ENCODE results near the gene CALHM3. TPM values are rescaled to one million over a fixed set of nuclear protein-coding genes. Genes with fewer than 3 reads are reported as not detected.

The CALHM3 gene
- total and polyA plus RNA-seq, 2 experiments from 2014 or later, result 0.14 to 0.19 TPM

GRCh38 chr10:103445366-103445765 lies 33.7 kb downstream of the CALHM3 start:
- Mint-ChIP-seq H3K27ac (no peak overlapping the region), H3K36me3 (ENCODE audit: low read depth) (peaks cover 78% of the 10 kb centered on the region), H3K27me3 (ENCODE audit: insufficient read depth, low read depth, poor library complexity) (peaks cover 8% of the 10 kb centered on the region), H3K9me3 (no peaks in the 10 kb centered on the region; the same call in 2 of the 3 replicates), H3K4me3 (no peak overlapping the region), H3K4me1 (peaks cover under 1% of the 10 kb centered on the region; the same call in 1 of the 3 replicates)
- Histone ChIP-seq H3K4me1 (ENCODE audit: insufficient read depth) (no peaks in the 10 kb centered on the region), H3K36me3 (ENCODE audit: insufficient read depth) (peaks cover 46% of the 10 kb centered on the region), H4K20me1 (replicated peaks; ENCODE audit: insufficient read depth) (no peaks in the 10 kb centered on the region), H3K4me3 (no peak overlapping the region), H3K79me2 (replicated peaks; ENCODE audit: insufficient read depth) (no peaks in the 10 kb centered on the region), H3K4me2 (no peak overlapping the region), H2AFZ (no peak overlapping the region), H3F3A (replicated peaks; ENCODE audit: low read depth) (no peaks in the 10 kb centered on the region), H3K27ac (ENCODE audit: low read depth) (no peak overlapping the region), H3K9me2 (ENCODE audit: insufficient read depth) (no peaks in the 10 kb centered on the region), H3K27me3 (ENCODE audit: insufficient read depth) (no peaks in the 10 kb centered on the region)
- DNase-seq (ENCODE audit: low spot score) (no peak), ATAC-seq (no peak)
- TF ChIP-seq ZNF114 (CRISPR knock-in tag; IDR thresholded peaks at IDR 0.05), result no peak
- no peak for TF ChIP-seq CTCF (conservative IDR thresholded peaks at IDR 0.05; ENCODE audit: low read depth in 2 of 2)
- TF ChIP-seq STAT1 (IDR thresholded peaks at IDR 0.05; ENCODE audit: unreplicated experiment), result no peak
- TF ChIP-seq NANOG (IDR thresholded peaks at IDR 0.05; ENCODE audit: borderline replicate concordance), result no peak
- no peak for TF ChIP-seq POLR2AphosphoS5 (IDR thresholded peaks at IDR 0.05; ENCODE audit: low read depth)
- no peak for TF ChIP-seq EZH2 (IDR thresholded peaks at IDR 0.05; ENCODE audit: low read depth, unreplicated experiment)
- TF ChIP-seq JUNB (IDR thresholded peaks at IDR 0.05; ENCODE audit: unreplicated experiment), result no peak
- no peak for TF ChIP-seq ETS1 (IDR thresholded peaks at IDR 0.05)
- no peak for TF ChIP-seq ZNF462 (CRISPR knock-in tag; IDR thresholded peaks at IDR 0.05)
- TF ChIP-seq CREB1 (CRISPR knock-in tag; IDR thresholded peaks at IDR 0.05; ENCODE audit: low read depth), result no peak
- TF ChIP-seq EZH2phosphoT487 (IDR thresholded peaks at IDR 0.05; ENCODE audit: unreplicated experiment), result no peak
- no peak for TF ChIP-seq ZNF331 (CRISPR knock-in tag; IDR thresholded peaks at IDR 0.05; ENCODE audit: low read depth)

All from GM23338 (cell line).